Measurements from ENCODE around the gene HAPLN3.

GRCh38 chr15:88888719-88889118, 6.6 kb downstream of the HAPLN3 start:
- TF ChIP-seq ZFP69B (tag by site-specific recombination; IDR thresholded peaks at IDR 0.05), result no peak
- TF ChIP-seq SCRT2 (tag by site-specific recombination; IDR thresholded peaks at IDR 0.05), result no peak
- TF ChIP-seq ZNF133 (tag by site-specific recombination; IDR thresholded peaks at IDR 0.05), result no peak
- no peak for TF ChIP-seq ZBTB49 (tag by site-specific recombination; IDR thresholded peaks at IDR 0.05; ENCODE audit: low read depth)
- TF ChIP-seq ZNF324 (tag by site-specific recombination; IDR thresholded peaks at IDR 0.05), result no peak
- no peak for TF ChIP-seq CTCF (tag by site-specific recombination; IDR thresholded peaks at IDR 0.05)
- TF ChIP-seq ZNF660 (tag by site-specific recombination; IDR thresholded peaks at IDR 0.05), result no peak
- no peak for TF ChIP-seq ZFP3 (tag by site-specific recombination; IDR thresholded peaks at IDR 0.05; ENCODE audit: low read depth)
- no peak for TF ChIP-seq TCF7L2 (IDR thresholded peaks at IDR 0.05; ENCODE audit: borderline replicate concordance, low read depth, low read length)
- TF ChIP-seq ZBTB11 (tag by site-specific recombination; conservative IDR thresholded peaks at IDR 0.05; ENCODE audit: low read depth), result no peak
- TF ChIP-seq ZNF747 (tag by site-specific recombination; IDR thresholded peaks at IDR 0.05), result no peak
- no peak for TF ChIP-seq ZNF175 (tag by site-specific recombination; IDR thresholded peaks at IDR 0.05)
- no peak for TF ChIP-seq PRDM4 (tag by site-specific recombination; IDR thresholded peaks at IDR 0.05)
- TF ChIP-seq HIC1 (tag by site-specific recombination; IDR thresholded peaks at IDR 0.05), result no peak
